Activated naive CD4-positive, alpha-beta T cell treated with anti-CD3 and anti-CD28 coated beads for 36 hours (primary cell): ENCODE data around the gene ACTRT3. TPM values are rescaled to one million over a fixed set of nuclear protein-coding genes. Genes with fewer than 3 reads are reported as not detected.

Source experiments
- CTCF ChIA-PET: fragments of 350-600 bp; sonication (Branson Sonifier 250); formaldehyde crosslinking; loops from one replicate; lab custom pipeline; 2021; ENCODE audit warnings: antibody characterized with exemption; lab: Charles Lee
- DNase-seq: peaks from one replicate; pipeline ENCODE4 v3.0.0-alpha.2; 2020
- H3K27ac Mint-ChIP-seq: one replicate; pipeline ENCODE4 v1.8.0; 2021; ENCODE audit warnings: mild to moderate bottlenecking, mixed read lengths
- H3K27me3 Mint-ChIP-seq: one replicate; pipeline ENCODE4 v1.8.0; 2021; ENCODE audit warnings: low read depth, mixed read lengths
- H3K36me3 Mint-ChIP-seq: one replicate; pipeline ENCODE4 v1.8.0; 2021; ENCODE audit warnings: low read depth, mixed read lengths
- H3K4me1 Mint-ChIP-seq: one replicate; pipeline ENCODE4 v1.8.0; 2021; ENCODE audit warnings: low read depth, mixed read lengths
- H3K4me3 Mint-ChIP-seq: one replicate; pipeline ENCODE4 v1.8.0; 2021; ENCODE audit warnings: mild to moderate bottlenecking, moderate library complexity, mixed read lengths
- H3K9me3 Mint-ChIP-seq: one replicate; pipeline ENCODE4 v1.8.0; 2021; ENCODE audit warnings: mixed read lengths
- intact Hi-C: fragments of 100-400 bp; cut with micrococcal nuclease; formaldehyde crosslinking; loops from one replicate; pipeline ENCODE4 v1.15.1; 2023
- total RNA-seq, 2 experiments: library from RNA; stranded (reverse); gene quantifications; one replicate each; pipeline ENCODE4 v1.2.3, GENCODE V29; 2021

The ACTRT3 gene
- total RNA-seq, 2 experiments from 2014 or later, result 0.30 TPM; not detected in 1

DNA sequence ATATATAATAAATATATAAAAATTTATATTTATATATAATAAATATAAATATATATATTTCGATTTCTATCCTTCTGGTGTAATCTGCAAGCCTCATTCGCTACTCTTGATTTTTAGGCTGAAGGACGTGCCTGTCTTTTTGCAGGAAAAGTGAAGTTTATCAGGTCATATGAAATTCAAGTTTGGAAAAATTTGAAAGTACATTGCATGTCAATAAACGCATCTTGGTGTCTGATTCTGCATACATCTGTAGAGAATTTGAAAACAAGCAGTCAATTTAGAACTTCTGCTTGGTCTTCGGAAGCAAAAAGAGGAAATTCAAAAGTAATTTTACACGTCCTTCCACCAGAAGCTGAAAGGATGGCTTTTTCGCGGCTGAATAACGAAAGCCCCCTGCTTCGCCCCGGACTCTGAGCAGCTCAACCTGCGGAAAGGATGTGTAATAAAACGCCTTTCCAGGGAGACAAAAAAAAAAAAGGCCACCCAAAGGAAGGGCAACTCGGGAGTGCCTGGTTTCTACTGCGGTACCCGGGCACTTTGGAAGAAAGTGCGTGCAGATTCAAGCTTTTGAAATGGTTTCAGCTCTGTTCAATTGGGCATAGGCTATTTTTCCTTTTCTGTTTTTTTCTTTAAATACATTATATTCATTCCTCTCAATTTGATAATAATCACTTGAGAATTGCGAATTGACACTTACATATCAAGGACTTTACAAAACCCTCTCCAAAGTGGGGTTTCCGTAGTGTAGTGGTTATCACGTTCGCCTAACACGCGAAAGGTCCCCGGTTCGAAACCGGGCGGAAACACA lies 2.3 kb upstream of the ACTRT3 start:
- CTCF ChIA-PET, result interaction anchor here (0.6 kb wide), 1 partner anchor 1308 kb away, joined by 4 read pairs; no protein-coding TSS in a partner anchor
- peak overlapping the region; percentile 94 for H3K4me3 Mint-ChIP-seq
- H3K27ac Mint-ChIP-seq, result peak overlapping the region; percentile 97
- peak; percentile 60 for DNase-seq
- H3K36me3 Mint-ChIP-seq, result peaks cover 11% of the 10 kb centered on the region
- intact Hi-C loops, result loop anchor here (1.0 kb wide), 3 partner anchors 23 to 1099 kb away; partner anchors contain the start of gene RPL22L1
- no peaks in the 10 kb centered on the region for H3K9me3 Mint-ChIP-seq
- peaks cover 28% of the 10 kb centered on the region for H3K4me1 Mint-ChIP-seq
- H3K27me3 Mint-ChIP-seq, result no peaks in the 10 kb centered on the region

DNA sequence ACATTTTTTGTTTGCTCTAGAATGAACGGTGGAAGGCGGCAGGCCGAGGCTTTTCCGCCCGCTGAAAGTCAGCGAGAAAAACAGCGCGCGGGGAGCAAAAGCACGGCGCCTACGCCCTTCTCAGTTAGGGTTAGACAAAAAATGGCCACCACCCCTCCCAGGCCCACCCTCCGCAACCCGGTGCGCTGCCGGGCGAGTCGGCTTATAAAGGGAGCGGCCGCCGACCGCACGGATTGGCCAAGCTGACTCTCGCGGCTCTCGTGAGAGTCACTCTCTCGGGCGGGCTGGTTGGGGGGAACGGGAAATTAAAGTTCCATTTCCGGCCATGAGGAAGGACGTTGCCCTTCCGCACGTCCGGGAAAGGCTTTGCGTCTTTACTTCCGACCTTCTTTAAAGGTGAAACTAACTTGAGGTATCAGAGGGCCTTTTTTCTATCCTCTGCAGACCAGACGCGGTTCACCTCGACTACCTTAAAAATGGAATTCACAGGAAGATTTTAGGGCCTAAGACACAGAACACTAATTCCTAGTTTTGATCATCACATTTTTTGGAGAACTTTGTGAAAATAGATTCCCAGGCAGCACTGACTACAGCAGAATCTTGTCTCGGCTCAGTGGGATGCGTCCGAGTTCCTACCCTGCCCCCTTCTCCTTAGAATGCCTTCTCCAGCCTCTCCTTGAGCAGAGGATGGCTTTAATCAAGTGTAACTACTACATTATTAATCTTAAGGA lies 4.3 kb downstream of the ACTRT3 start, which contains the start of gene TERC:
Gene TERC (minus strand): TSS at position 179 of the 731 bp plus-strand sequence.
- H3K36me3 Mint-ChIP-seq, result peaks cover 5% of the 10 kb centered on the region
- intact Hi-C loops, result loop anchor here (1.0 to 10.0 kb wide), 7 partner anchors 8 to 1500 kb away; partner anchors contain the start of genes MYNN and SKIL
- peaks cover 15% of the 10 kb centered on the region for H3K4me1 Mint-ChIP-seq
- DNase-seq, result peak; percentile 94
- H3K27me3 Mint-ChIP-seq, result no peaks in the 10 kb centered on the region
- CTCF ChIA-PET, result no interaction called here
- no peaks in the 10 kb centered on the region for H3K9me3 Mint-ChIP-seq
- peak within 1 kb of the TSS; percentile 99 for H3K27ac Mint-ChIP-seq
- peak within 1 kb of the TSS; percentile 97 for H3K4me3 Mint-ChIP-seq

DNA sequence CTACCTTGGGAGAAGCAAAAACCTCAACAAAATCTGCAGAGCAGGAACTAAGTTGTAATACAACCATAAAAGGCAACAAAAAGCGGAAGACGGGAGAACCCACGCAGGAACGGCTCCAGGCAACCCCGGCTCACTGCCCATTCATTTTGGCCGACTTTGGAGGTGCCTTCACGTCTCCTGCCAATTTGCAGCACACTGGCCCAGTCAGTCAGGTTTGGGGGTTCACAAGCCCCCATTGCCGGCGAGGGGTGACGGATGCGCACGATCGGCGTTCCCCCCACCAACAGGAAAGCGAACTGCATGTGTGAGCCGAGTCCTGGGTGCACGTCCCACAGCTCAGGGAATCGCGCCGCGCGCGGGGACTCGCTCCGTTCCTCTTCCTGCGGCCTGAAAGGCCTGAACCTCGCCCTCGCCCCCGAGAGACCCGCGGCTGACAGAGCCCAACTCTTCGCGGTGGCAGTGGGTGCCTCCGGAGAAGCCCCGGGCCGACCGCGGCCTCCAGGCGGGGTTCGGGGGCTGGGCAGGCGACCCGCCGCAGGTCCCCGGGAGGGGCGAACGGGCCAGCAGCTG lies 5.0 kb downstream of the ACTRT3 start:
- H3K27me3 Mint-ChIP-seq, result no peaks in the 10 kb centered on the region
- CTCF ChIA-PET, result interaction anchor here (0.6 to 2.2 kb wide), 5 partner anchors 130 to 317 kb away, joined by 3 to 8 read pairs (median 3); no protein-coding TSS in a partner anchor
- H3K9me3 Mint-ChIP-seq, result no peaks in the 10 kb centered on the region
- H3K4me1 Mint-ChIP-seq, result peaks cover 22% of the 10 kb centered on the region
- peaks cover 5% of the 10 kb centered on the region for H3K36me3 Mint-ChIP-seq
- H3K4me3 Mint-ChIP-seq, result peak overlapping the region; percentile 97
- peak; percentile 68 for DNase-seq
- intact Hi-C loops, result loop anchor here (1.0 to 10.0 kb wide), 5 partner anchors 334 to 1500 kb away; partner anchors contain the start of gene SKIL
- peak overlapping the region; percentile 99 for H3K27ac Mint-ChIP-seq

DNA sequence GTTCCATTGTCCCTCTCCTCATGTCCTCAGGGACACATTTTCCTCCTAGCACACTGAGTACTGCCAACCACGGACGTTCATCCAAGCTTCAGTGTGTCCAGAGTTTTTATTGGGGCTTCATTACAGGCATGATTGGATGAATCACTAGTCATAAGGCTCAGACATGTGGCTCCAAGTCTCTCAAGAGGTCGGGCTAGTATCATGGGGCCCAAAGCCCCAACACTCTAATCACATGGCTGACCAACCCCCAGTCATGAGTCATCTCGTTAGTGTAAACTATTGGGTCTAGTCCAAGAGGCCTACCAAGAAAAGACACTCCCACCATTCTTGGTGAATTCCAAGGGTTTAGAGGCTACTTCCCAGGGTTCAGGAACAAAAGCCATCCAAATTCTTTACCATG lies 8.9 kb downstream of the ACTRT3 start:
- Mint-ChIP-seq H3K9me3 (no peaks in the 10 kb centered on the region), H3K4me3 (no peak overlapping the region), H3K27me3 (no peaks in the 10 kb centered on the region), H3K27ac (no peak overlapping the region), H3K36me3 (peaks cover 5% of the 10 kb centered on the region), H3K4me1 (peaks cover 30% of the 10 kb centered on the region)
- CTCF ChIA-PET, result no interaction called here
- intact Hi-C loops, result loop anchor here (5.0 to 10.0 kb wide), 3 partner anchors 497 to 1504 kb away; no protein-coding TSS in a partner anchor
- DNase-seq, result no peak

DNA sequence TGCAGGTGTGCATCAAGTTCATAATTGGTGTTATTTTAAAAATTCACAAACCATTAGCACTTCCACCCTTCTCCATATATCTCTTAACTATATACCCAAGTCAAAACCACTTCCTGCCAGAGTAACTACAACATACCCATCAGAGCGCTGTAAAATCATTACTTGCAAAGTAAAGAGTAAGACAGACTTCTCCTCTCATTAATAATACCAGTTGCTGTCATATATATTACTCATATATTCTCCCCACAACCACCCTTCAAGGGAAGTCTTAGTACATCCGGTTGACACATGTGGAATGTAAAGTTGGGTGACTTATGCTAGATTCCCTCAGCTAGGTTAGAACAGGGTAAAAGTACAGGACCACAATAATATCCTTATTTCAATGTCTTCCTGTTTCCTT lies 10.1 kb downstream of the ACTRT3 start:
- H3K4me3 Mint-ChIP-seq, result no peak overlapping the region
- intact Hi-C loops, result loop anchor here (1.0 to 5.0 kb wide), 6 partner anchors 97 to 814 kb away; partner anchors contain the start of gene MECOM
- CTCF ChIA-PET, result interaction anchor here (0.6 to 2.2 kb wide), 3 partner anchors 15 to 1490 kb away, joined by 3 to 8 read pairs (median 4); no protein-coding TSS in a partner anchor

DNA sequence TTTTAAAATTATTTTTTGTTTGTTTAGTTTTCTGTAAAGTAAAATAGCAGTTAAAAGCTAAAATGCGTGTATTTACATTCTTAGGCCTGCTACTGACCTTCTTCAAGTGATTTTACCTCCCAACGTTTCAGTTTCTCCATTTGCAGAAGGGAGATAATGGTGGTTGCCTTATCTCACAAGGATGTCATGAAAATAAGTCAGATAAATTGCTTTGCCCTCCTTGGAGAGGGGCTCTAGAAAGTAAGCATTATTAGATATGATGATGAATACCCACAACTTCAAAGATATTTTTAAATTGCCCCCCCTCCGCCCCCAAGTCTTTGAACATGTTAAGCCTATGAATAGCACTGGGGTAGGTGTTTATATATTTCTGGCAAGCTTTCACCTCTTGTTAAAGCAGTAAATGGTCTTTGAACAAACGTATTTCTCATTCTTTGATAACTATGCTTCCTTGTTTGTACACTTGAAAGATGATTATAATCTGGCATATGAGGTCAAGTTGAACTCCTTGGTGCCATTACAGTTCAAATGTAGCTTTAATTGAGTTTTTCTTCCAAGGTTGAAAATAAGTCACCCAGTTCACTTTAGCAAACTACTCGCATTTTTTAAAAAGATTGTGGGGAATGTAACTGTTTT lies 10.9 kb downstream of the ACTRT3 start:
- peaks cover 22% of the 10 kb centered on the region for H3K4me1 Mint-ChIP-seq
- intact Hi-C loops, result loop anchor here (2.0 to 5.0 kb wide), 3 partner anchors 96 to 814 kb away; partner anchors contain the start of gene MECOM
- DNase-seq, result no peak
- H3K27ac Mint-ChIP-seq, result no peak overlapping the region
- H3K27me3 Mint-ChIP-seq, result no peaks in the 10 kb centered on the region
- peaks cover 2% of the 10 kb centered on the region for H3K36me3 Mint-ChIP-seq
- no peaks in the 10 kb centered on the region for H3K9me3 Mint-ChIP-seq
- CTCF ChIA-PET, result interaction anchor here (0.8 to 2.2 kb wide), 2 partner anchors 14 to 196 kb away, joined by 3 to 8 read pairs; no protein-coding TSS in a partner anchor
- H3K4me3 Mint-ChIP-seq, result no peak overlapping the region

More for the DNA sequence above, 10.1 kb downstream of the ACTRT3 start:
- Mint-ChIP-seq H3K9me3 (no peaks in the 10 kb centered on the region), H3K27ac (peak overlapping the region; percentile 62), H3K4me1 (peaks cover 25% of the 10 kb centered on the region), H3K36me3 (peaks cover 4% of the 10 kb centered on the region), H3K27me3 (no peaks in the 10 kb centered on the region)
- DNase-seq, result peak; percentile 24

DNA sequence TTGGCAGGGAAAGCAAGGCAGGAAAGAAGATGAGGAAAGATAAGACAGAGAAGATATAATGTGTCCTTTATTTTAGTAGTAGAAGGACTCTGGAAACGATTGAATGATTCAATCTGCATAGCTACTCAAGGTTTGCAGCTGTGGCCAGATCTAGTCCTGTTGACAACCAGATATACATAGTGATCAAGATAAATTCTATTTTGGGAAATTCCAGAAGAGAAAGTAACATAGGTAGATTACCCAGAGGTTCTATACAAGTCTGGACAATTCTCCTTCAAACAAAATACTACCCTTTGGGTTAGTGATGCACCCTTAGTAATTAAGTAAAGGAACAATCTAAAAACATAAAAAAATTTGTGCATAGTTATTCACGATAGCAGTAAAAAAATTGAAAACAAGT lies 13.9 kb downstream of the ACTRT3 start:
- H3K4me1 Mint-ChIP-seq, result peaks cover 17% of the 10 kb centered on the region
- CTCF ChIA-PET, result no interaction called here
- intact Hi-C loops, result loop anchor here (5.0 kb wide), 1 partner anchor 93 kb away; the partner anchor contains the start of gene MECOM

DNA sequence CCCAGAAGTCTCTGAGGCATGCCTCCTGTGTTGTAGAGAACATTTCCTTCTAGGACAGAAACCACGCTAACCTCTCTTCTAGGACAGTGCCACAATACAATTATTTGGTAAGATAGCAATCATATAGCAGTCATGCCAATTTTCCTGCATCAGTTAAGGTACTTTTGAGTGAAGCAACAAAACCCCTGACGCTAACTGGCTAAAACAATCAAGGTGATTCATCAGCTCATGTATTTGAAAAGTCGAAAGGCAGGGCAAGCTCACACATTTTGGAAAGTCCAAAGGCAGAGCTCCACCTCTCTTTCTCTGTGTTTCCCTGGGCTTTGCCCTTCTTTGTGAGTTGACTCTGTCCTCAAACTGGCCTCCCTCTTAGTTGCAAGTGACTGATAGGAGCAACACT lies 14.7 kb downstream of the ACTRT3 start:
- H3K9me3 Mint-ChIP-seq, result no peaks in the 10 kb centered on the region
- no peak for DNase-seq
- H3K4me1 Mint-ChIP-seq, result peaks cover 13% of the 10 kb centered on the region
- H3K27me3 Mint-ChIP-seq, result peaks cover 2% of the 10 kb centered on the region
- no peak overlapping the region for H3K4me3 Mint-ChIP-seq
- intact Hi-C loops, result loop anchor here (5.0 kb wide), 1 partner anchor 92 kb away; the partner anchor contains the start of gene MECOM
- H3K36me3 Mint-ChIP-seq, result no peaks in the 10 kb centered on the region
- no peak overlapping the region for H3K27ac Mint-ChIP-seq
- CTCF ChIA-PET, result interaction anchor here (1.2 to 1.6 kb wide), 2 partner anchors 10 to 15 kb away, joined by 4 to 5 read pairs; partner anchors contain the start of gene ACTRT3

More for the DNA sequence above, 13.9 kb downstream of the ACTRT3 start:
- no peaks in the 10 kb centered on the region for H3K36me3 Mint-ChIP-seq
- no peak for DNase-seq
- peaks cover 2% of the 10 kb centered on the region for H3K27me3 Mint-ChIP-seq
- H3K4me3 Mint-ChIP-seq, result no peak overlapping the region
- no peaks in the 10 kb centered on the region for H3K9me3 Mint-ChIP-seq
- no peak overlapping the region for H3K27ac Mint-ChIP-seq

DNA sequence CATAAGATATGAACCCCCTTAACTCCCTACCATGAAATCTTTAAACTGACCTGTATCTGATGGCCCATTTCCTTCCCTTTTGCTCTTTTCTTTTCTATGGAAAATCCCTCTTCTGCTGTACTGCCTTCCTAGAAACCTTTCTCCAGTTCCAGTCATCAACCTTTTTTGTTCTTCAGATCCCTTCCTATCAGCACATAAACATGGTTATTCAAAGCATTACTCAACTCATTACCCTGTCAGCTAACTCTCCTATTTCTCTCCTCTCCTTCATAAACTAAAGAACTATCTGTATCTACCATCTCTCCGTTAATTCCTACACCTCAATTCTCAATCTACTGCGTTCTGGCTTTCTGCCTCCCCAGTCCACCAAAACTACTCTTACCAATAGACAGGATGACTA lies 17.5 kb downstream of the ACTRT3 start:
- DNase-seq, result no peak
- CTCF ChIA-PET, result no interaction called here
- H3K27ac Mint-ChIP-seq, result no peak overlapping the region
- no peaks in the 10 kb centered on the region for H3K36me3 Mint-ChIP-seq
- H3K27me3 Mint-ChIP-seq, result peaks cover 14% of the 10 kb centered on the region
- intact Hi-C loops, result no loop called here
- peaks cover 10% of the 10 kb centered on the region for H3K4me1 Mint-ChIP-seq
- no peak overlapping the region for H3K4me3 Mint-ChIP-seq
- H3K9me3 Mint-ChIP-seq, result no peaks in the 10 kb centered on the region

DNA sequence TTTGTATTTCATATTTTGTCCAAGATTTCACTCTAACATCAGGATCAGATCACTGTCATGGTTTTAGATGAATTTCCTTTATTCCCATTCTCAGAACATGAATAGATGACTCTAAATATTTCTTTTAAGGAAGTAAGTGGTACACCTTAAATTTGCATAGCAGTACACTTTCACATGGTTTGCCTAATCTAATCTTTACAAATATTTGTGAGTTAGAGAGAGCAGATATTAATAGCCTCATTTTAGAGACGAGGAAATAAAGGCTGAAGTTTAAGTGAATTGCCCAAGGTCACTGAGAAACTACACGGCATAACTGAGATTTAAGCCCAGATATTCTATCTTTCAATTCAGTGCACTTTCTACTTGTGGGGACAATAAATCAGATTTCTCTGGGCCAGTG lies 18.7 kb downstream of the ACTRT3 start:
- Mint-ChIP-seq H3K36me3 (no peaks in the 10 kb centered on the region), H3K27me3 (peaks cover 19% of the 10 kb centered on the region), H3K27ac (no peak overlapping the region), H3K9me3 (no peaks in the 10 kb centered on the region), H3K4me3 (no peak overlapping the region), H3K4me1 (peaks cover 10% of the 10 kb centered on the region)
- intact Hi-C loops, result no loop called here
- CTCF ChIA-PET, result no interaction called here
- DNase-seq, result no peak

DNA sequence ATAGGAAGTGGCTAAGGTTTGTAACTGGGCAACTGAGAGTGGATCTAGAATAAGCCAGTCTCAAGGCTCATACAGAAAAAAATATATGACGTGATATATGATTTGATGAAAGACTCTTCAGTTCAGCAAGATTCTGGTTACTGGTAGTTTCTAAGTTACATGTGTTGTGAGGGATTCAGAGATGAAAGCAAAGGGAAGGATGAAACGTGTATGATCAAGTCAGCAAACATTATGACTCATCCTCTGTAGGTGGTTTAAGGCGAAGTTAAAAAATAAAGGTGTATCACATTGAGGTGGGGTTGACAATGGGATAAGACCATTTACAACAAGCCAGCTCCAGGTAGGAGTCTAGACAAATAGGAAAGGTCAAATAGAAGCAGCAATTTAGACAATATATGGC lies 20.7 kb downstream of the ACTRT3 start:
- no peak for DNase-seq
- H3K9me3 Mint-ChIP-seq, result no peaks in the 10 kb centered on the region
- peaks cover 19% of the 10 kb centered on the region for H3K27me3 Mint-ChIP-seq
- CTCF ChIA-PET, result interaction anchor here (0.9 to 1.1 kb wide), 2 partner anchors 61 to 600 kb away, joined by 3 to 5 read pairs; no protein-coding TSS in a partner anchor
- no peak overlapping the region for H3K27ac Mint-ChIP-seq
- peaks cover 14% of the 10 kb centered on the region for H3K4me1 Mint-ChIP-seq
- no peak overlapping the region for H3K4me3 Mint-ChIP-seq
- no peaks in the 10 kb centered on the region for H3K36me3 Mint-ChIP-seq
- intact Hi-C loops, result loop anchor here (1.0 to 5.0 kb wide), 2 partner anchors 24 to 186 kb away; no protein-coding TSS in a partner anchor
